Breast epithelium (tissue), 4 donors: ENCODE results near the gene RIT2. TPM values are rescaled to one million over a fixed set of nuclear protein-coding genes. Genes with fewer than 3 reads are reported as not detected.

Source experiments
- DNase-seq, 2 donors: peaks; one replicate each; pipeline ENCODE4 v3.0.0-alpha.2; 2019; ENCODE audit warnings: low spot score in 2 of 2
- H3K27ac ChIP-seq, 2 donors: fragments of 200-600 bp; sonication (generic) in 1 of 2; one replicate each; pipeline ENCODE4 v1.5.1; 2016 to 2019; ENCODE audit warnings: mild to moderate bottlenecking in 1 of 2
- H3K27me3 ChIP-seq, 2 donors: fragments of 200-600 bp; sonication (generic) in 1 of 2; one replicate each; pipeline versions ENCODE4 v1.5.1 to v1.6.0; 2017 to 2019; ENCODE audit warnings: control low read depth in 1 of 2, mild to moderate bottlenecking in 1 of 2
- H3K36me3 ChIP-seq: fragments of 200-600 bp; one replicate; pipeline ENCODE4 v1.5.1; 2019
- H3K4me1 ChIP-seq, 2 donors: fragments of 200-600 bp; sonication (generic); one replicate each; pipeline ENCODE4 v1.5.1; 2016 to 2019; ENCODE audit warnings: control low read depth in 1 of 2
- H3K4me3 ChIP-seq, 3 donors: fragments of 200-600 bp; sonication (generic); 1 replicate in 2 of 3; 2 replicates in 1 of 3; pipeline ENCODE4 v1.5.1; 2016 to 2019; ENCODE audit warnings: mild to moderate bottlenecking in 3 of 3, moderate library complexity in 2 of 3
- H3K9me3 ChIP-seq, 2 donors: fragments of 200-600 bp; sonication (generic) in 1 of 2; one replicate each; pipeline ENCODE4 v1.5.1; 2016 to 2019; ENCODE audit warnings: control low read depth in 1 of 2
- POLR2A ChIP-seq: fragments of 450-650 bp; IDR thresholded peaks from one replicate; pipeline ENCODE4 v1.6.1; 2016; ENCODE audit warnings: antibody characterized with exemption, mild to moderate bottlenecking, moderate library complexity
- POLR2AphosphoS5 ChIP-seq, 3 donors: sonication (generic); formaldehyde crosslinking; IDR thresholded peaks; one replicate each; pipeline ENCODE4 v1.6.1; 2017; ENCODE audit warnings: antibody characterized with exemption in 3 of 3
- intact Hi-C: fragments of 100-400 bp; cut with DNase I; formaldehyde crosslinking; loops from one replicate; pipeline ENCODE4 v1.15.1; 2023; ENCODE audit warnings: low total_unique reads
- total RNA-seq, 3 donors: library from RNA; depleted of rRNA; stranded (reverse); fragments of >200 nt; gene quantifications; one replicate each; pipeline ENCODE4 v1.1.0, GENCODE V29; 2016
- TF ChIP-seq, protein P1 (sequence below), 3 donors: fragments of 450-650 bp; IDR thresholded peaks; one replicate each; pipeline ENCODE4 v1.5.1; 2016 to 2017; ENCODE audit warnings: antibody characterized with exemption in 3 of 3, mild to moderate bottlenecking in 3 of 3, moderate library complexity in 3 of 3

RIT2 gene
- total RNA-seq, 3 donors from 2014 or later, result not detected

DNA sequence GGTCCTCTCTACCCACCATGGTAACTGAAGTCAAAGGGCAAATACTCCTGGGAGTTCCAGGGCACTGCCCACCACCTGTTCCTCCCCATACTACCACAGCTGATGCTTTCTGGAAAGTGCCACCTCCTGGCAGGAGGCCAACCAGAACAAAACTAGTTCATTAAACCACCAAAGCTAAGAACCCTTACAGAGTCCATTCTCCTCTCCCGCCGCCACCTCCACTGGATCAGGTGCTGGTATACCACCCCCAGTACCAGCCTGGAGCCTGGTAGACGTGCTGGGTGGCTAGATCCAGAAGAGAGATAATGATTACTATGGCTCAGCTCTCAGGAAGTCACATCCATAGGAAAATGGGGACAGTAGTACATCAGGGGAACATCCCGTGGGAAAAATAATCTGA lies 300.9 kb downstream of the RIT2 start:
- H3K4me3 ChIP-seq, result no peak overlapping the region
- no peak overlapping the region for H3K27ac ChIP-seq
- TF ChIP-seq, protein P1, sequence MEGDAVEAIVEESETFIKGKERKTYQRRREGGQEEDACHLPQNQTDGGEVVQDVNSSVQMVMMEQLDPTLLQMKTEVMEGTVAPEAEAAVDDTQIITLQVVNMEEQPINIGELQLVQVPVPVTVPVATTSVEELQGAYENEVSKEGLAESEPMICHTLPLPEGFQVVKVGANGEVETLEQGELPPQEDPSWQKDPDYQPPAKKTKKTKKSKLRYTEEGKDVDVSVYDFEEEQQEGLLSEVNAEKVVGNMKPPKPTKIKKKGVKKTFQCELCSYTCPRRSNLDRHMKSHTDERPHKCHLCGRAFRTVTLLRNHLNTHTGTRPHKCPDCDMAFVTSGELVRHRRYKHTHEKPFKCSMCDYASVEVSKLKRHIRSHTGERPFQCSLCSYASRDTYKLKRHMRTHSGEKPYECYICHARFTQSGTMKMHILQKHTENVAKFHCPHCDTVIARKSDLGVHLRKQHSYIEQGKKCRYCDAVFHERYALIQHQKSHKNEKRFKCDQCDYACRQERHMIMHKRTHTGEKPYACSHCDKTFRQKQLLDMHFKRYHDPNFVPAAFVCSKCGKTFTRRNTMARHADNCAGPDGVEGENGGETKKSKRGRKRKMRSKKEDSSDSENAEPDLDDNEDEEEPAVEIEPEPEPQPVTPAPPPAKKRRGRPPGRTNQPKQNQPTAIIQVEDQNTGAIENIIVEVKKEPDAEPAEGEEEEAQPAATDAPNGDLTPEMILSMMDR (IDR thresholded peaks at IDR 0.05), result no peak
- no peak for TF ChIP-seq POLR2A
- no peak for TF ChIP-seq POLR2AphosphoS5 (IDR thresholded peaks at IDR 0.05)
- no peaks in the 10 kb centered on the region for H3K9me3 ChIP-seq
- no peaks in the 10 kb centered on the region for H3K36me3 ChIP-seq
- no peak for DNase-seq
- H3K27me3 ChIP-seq, result no peaks in the 10 kb centered on the region
- intact Hi-C loops, result no loop called here
- H3K4me1 ChIP-seq, result no peaks in the 10 kb centered on the region

DNA sequence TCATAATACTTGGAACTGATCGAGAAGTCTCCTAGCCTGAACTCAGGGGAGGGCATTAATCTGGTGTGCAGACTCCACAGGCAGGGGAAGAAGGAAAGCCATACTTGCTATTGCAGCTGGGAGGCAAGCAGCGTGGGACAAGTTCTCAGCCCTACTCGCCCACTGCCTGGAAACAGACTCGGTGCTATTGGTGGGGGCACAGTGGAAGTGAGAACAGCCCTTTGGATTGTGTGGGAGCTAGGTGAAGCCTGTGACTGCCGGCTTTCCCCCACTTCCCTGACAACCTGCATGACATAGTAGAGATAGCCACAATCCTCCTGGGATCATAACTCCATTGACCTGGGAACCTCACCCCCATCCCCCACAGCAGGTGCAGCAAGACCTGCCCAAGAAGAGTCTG lies 301.3 kb downstream of the RIT2 start:
- Histone ChIP-seq H3K9me3 (no peaks in the 10 kb centered on the region), H3K27ac (no peak overlapping the region), H3K27me3 (no peaks in the 10 kb centered on the region), H3K4me1 (no peaks in the 10 kb centered on the region), H3K4me3 (no peak overlapping the region), H3K36me3 (no peaks in the 10 kb centered on the region)
- intact Hi-C loops, result no loop called here
- DNase-seq, result no peak
- TF ChIP-seq POLR2A (no peak), POLR2AphosphoS5 (IDR thresholded peaks at IDR 0.05) (no peak)
- TF ChIP-seq, protein P1 (IDR thresholded peaks at IDR 0.05), result no peak

- TF ChIP-seq, protein P1 (IDR thresholded peaks at IDR 0.05), result no peak
- TF ChIP-seq POLR2AphosphoS5 (IDR thresholded peaks at IDR 0.05), result no peak
- no peak for TF ChIP-seq POLR2A
- Histone ChIP-seq H3K4me1 (no peaks in the 10 kb centered on the region), H3K27ac (no peak overlapping the region), H3K4me3 (no peak overlapping the region), H3K27me3 (no peaks in the 10 kb centered on the region), H3K36me3 (no peaks in the 10 kb centered on the region), H3K9me3 (no peaks in the 10 kb centered on the region)
- intact Hi-C loops, result no loop called here
- DNase-seq, result no peak
Measured at GRCh38 chr18:42813570-42813969, 301.9 kb downstream of the RIT2 start.

DNA sequence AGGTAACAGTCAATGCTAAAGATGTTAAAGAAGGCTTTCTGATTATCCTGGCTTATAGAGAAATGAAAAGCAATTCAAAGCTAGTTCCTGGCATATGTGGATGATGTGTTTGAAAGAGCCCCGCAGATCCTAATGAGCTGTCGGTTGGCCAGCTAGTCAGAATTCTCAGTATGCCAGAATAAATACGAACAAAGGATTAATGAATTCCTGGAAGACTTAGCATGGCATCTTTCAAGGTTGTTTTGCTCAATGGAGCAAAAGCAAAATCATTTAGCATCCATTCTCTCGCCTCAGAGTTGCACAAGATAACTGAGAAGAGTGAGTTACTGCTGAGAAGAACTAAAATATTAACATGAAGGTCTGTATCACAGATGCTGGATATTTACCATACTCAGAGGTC lies 307.6 kb downstream of the RIT2 start:
- H3K4me1 ChIP-seq, result no peaks in the 10 kb centered on the region
- TF ChIP-seq POLR2A, result no peak
- TF ChIP-seq, protein P1 (IDR thresholded peaks at IDR 0.05), result no peak
- TF ChIP-seq POLR2AphosphoS5 (IDR thresholded peaks at IDR 0.05), result no peak
- DNase-seq, result no peak
- H3K4me3 ChIP-seq, result no peak overlapping the region
- intact Hi-C loops, result loop anchor here (5.0 kb wide), 1 partner anchor 156 kb away; no protein-coding TSS in a partner anchor
- no peak overlapping the region for H3K27ac ChIP-seq
- H3K36me3 ChIP-seq, result no peaks in the 10 kb centered on the region
- no peaks in the 10 kb centered on the region for H3K27me3 ChIP-seq
- no peaks in the 10 kb centered on the region for H3K9me3 ChIP-seq

- intact Hi-C loops, result no loop called here
- no peak for DNase-seq
- H3K27ac ChIP-seq, result no peak overlapping the region
- no peak overlapping the region for H3K4me3 ChIP-seq
- no peaks in the 10 kb centered on the region for H3K27me3 ChIP-seq
- H3K4me1 ChIP-seq, result no peaks in the 10 kb centered on the region
- H3K36me3 ChIP-seq, result no peaks in the 10 kb centered on the region
- H3K9me3 ChIP-seq, result no peaks in the 10 kb centered on the region
- no peak for TF ChIP-seq POLR2A
- TF ChIP-seq, protein P1 (IDR thresholded peaks at IDR 0.05), result no peak
- no peak for TF ChIP-seq POLR2AphosphoS5 (IDR thresholded peaks at IDR 0.05)
Measured at GRCh38 chr18:42801706-42802105, 313.8 kb downstream of the RIT2 start.
